GM21825 (cell line): ENCODE results near the gene AMOTL2.

Experiments
- ATAC-seq: cut with Tn5 transposase; IDR thresholded peaks from one replicate; pipeline ENCODE4 v1.9.1; 2021; ENCODE audit warnings: mild to moderate bottlenecking, moderate library complexity; ENCODE audit not compliant: unreplicated experiment

AMOTL2 gene

GRCh38 chr3:134353831-134354611, 20.2 kb downstream of the AMOTL2 start:
- ATAC-seq = no peak

DNA sequence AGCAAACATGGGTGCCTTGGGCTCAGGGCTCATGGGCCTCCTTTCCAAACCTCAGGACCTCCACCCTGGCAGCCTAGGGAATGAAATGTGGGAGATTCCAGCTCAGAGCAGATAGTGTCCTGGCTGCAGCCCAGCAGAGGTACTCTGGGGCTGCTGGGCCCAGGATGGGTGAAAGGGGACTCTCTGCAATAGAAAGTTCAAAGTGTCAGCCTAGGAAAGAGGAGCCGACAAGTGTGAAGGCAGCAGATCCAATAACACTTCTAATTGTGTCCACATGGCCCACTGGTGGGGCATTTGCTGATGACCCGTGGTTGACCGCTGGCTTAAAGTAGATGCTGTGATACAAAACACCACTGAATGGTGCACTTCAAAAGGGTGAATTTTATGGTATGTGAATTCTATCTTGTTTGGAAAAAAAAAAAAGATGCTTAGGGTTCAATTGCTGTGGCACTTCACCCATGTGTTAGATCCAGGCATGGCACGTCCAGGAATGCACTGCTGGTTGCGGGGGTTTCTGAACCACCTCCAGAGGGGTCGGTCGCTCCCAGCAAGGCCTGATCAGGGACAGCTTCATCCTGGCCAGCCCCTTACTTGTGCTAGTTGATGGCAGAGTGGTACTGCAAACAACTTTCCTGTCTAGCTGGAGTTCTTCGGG, 20.9 kb downstream of the AMOTL2 start:
- ATAC-seq = no peak

DNA sequence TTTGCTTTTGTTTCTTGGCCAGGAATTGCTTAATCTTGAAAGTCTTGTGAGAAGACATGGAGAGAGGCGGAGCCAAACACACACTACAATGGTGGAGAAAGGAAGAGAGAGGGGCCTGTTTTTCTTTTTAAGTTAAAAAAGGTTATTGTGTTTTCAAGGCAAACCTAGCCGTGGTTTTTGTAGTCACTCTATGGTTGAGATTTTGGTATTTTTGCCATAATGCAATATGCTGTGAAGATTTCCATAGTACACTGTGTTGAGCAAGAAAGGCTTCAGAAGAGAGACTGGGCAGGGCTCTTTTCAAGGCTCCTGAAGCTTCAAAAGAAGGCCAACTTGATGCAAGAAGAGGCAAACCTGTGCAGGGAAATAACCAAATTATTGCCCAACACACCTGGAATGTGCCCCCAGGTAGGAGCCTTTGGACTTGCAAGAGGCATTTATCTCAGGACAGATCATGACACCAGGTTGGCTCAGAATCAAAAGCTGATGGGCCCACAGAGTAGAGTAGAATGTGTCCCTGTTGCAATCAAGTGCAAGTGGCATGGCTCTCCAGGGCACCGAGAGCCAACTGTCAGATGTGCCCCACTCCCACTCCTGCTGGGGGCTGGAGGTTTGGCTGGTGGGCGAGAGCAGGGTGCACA, 22.1 kb downstream of the AMOTL2 start:
- no peak for ATAC-seq

DNA sequence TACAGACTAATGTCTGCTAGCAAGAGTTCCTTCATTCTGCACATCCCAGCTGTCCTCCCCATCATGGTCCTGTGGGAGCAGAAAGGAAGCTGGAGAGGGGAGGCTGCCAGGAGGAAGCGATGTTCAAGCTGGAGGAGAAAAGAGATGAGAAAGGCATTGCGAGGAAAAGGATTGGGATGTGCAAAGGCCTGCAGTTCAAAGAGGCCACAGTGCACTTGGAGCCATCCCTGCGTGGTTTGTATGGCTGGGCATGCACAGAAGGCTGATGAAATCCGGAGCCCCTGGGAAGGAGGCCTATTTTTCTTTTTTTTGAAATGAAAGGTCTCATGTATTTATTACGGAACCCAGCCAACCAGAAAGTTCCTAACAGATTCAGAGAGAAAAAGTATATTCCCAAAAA, 22.8 kb downstream of the AMOTL2 start:
- ATAC-seq = no peak

GRCh38 chr3:134350861-134351311, 23.4 kb downstream of the AMOTL2 start:
- ATAC-seq = no peak

GRCh38 chr3:134350266-134350665, 24.0 kb downstream of the AMOTL2 start:
- no peak for ATAC-seq

DNA sequence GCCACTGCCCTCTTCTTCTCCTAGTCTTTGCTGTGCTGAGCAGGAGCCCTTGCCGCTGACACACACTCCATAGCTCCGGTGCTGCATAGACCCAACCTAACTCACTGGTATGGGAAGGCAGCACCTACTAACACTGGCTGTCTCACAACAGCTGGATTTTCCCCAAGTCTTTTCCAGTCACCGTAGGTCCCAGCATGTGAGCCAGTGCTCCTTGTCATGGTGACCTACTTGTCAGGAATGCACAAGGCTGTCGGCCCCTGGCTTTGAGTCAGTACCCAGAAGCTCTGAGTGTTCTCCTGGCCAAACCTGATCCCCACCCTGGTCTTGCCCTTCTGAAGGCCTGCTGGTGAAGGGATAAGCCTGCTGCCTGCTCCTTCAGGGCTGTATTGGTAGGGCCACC, 25.7 kb downstream of the AMOTL2 start:
- no peak for ATAC-seq

GRCh38 chr3:134347551-134347950, 26.7 kb downstream of the AMOTL2 start:
- no peak for ATAC-seq

GRCh38 chr3:134346744-134347143, 27.5 kb downstream of the AMOTL2 start:
- no peak for ATAC-seq

DNA sequence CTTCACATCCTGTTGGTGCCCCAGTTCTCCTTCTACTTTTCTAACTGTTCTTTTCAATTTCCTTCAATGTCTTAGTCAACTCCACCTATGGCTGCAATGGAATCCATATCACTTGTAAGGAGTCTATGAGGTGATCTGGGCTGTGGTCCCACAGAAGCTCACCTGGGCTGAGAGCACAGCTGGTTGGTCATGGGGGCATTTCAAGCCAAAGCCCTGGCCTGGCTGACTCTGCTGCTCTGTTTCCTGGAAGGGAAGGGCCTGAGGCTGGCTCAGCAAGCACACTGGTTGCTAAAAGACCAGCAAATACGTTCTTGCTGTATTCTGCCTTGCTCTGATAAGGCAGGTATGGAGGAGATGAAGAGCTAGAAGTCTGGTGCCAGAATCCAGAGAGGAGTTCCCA, 29.0 kb downstream of the AMOTL2 start:
- no peak for ATAC-seq

GRCh38 chr3:134344560-134344959, 29.7 kb downstream of the AMOTL2 start:
- no peak for ATAC-seq

DNA sequence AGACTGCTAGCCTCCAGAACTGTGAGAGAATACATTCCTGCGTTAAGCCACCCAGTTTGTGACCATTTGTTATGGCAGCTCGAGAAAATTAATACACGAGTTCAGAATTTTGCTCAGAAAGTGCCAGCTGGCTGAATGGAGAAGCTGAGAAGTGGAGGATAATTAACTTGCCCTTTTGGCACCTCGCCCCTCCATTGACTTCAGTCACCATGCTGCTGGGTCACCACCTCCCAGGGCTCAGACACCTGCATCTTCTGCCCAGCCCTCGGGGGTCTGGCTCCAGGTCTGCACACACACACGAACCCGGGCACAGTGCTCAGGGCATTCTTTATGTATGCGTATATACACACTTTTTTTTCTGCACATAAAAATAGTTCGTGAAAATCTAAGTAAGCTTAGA, 32.0 kb downstream of the AMOTL2 start:
- no peak for ATAC-seq

DNA sequence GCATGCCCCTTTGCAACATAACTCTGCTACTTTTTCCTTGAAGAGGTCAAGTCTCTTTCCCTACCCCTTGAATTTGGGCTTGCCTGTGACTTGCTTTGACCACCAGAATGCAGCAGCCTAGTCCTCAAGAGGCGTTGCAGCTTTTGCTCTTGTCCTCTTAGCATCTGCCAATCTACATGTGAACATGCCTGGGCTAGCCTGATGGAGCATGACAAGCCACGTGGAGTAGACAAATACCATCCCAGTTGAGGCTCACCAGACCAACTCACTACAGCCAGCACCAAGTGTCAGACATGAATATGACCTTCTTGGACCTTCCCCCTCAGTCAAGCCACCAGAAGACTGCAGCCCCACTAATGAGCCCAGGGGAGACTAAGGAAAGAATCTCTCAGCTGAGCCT, 32.9 kb downstream of the AMOTL2 start:
- ATAC-seq = no peak

DNA sequence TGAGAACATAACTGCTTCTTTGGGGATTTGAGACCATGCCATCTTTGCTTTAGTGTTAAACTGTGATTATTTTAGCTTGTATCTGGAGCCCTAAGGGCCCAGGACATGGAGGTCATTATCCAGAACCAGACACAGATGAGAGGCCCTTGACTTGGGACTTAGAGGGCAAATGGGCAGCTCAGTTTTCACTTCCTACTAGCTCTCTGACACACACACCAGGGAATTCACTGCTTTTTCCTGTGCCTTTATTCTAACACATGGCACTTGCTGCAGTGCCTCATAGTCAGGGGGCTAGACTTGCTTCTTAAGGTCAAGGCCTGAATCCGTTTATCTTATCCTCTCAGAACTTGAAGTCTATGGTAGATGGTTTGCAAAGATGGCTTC, 33.3 kb downstream of the AMOTL2 start:
- no peak for ATAC-seq

GRCh38 chr3:134340362-134340981, 33.8 kb downstream of the AMOTL2 start:
- no peak for ATAC-seq

DNA sequence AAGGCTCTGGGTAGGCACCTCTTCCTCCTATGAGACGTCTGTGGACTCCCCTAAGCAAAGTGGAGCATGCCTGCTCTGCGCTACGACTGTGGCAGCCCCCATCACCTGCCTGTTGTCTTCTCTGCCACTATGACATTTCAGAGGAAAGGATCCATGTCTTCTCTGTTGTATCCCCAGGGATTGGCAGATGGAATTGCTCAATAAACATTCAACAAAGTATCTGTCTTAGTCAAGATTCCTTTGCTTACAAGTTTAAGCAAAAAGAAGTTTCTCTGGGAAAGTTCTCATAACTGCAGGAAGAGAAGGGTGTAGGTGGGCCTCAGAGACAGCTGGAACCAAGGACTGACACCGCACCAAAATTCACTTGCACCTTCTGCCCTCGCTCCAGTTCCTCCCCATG, 34.3 kb downstream of the AMOTL2 start:
- no peak for ATAC-seq

- no peak for ATAC-seq
Measured at GRCh38 chr3:134339331-134339730, 34.9 kb downstream of the AMOTL2 start.

GRCh38 chr3:134338516-134339261, 35.6 kb downstream of the AMOTL2 start:
- ATAC-seq = no peak

DNA sequence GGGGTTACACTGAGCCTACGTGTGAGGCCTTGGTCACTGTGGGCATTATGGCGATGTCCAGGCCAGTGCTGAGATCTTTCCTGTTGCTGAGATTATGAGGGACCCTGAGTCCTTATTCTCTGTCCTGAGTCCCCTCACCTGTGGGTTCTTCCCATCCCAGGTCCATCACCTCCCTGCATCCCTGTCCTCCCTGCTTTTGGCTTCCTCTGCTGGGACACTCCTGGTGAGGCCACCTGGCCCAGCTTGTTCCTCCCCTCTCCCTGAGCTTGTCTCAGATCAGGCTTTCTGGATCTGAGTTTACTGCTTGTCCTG, 36.1 kb downstream of the AMOTL2 start:
- no peak for ATAC-seq

DNA sequence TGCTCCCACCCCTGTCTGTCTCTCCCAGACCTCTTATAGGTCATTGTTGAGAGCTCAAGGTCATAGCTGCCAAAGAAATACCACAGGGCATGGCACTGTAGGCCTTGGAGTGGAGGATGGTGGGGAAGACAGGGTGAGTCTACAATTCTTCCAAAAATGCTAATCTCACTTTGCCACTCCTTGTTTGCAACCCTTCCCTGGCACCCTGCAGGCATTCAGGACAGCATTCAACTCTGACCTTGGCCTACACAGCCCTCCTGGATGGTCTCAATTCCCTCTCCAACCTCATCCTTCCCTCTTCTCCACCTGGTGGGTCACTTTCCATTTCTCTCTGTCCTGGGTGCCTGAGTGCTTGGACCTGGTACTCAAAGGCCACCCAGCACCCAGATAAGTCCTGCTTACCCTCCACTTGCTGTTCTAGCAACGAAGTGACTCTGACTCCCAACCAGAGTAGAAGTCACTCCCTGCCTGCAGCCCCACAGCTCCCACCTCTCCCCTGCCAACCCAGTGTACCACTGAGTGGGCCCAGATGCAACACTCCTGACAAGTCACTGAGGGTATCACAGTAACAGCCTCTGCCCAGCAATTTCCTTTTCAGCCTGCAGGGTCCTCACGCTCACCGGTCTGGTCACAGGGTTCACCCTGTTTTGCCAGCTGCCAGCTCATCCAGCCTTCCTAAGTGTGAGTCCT, 36.6 kb downstream of the AMOTL2 start:
- ATAC-seq = no peak

DNA sequence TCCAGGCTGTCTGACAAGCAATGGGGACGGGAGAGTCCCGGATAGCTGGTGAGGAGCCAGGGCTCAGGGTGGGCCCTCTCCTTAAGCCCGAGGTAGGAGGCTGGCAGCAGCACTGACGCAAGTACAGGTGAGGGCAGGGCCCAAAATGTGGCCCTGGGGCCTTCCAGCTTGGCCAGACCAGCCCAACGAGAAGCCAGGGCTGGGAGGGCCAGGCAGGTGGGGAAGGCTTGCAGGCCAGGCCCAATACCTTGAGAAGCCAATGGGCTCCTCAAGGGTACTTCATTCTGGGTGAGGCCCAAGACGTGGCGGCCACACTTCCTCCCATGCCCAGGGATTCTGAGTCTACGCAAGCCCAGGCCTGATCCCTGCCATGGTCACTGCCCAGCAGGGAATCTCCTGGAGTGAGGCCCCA, 37.2 kb downstream of the AMOTL2 start:
- no peak for ATAC-seq
